ENCODE measurements around the gene FNDC5.

GRCh38 chr1:32817815-32818786, 52.6 kb downstream of the FNDC5 start:
- TF ChIP-seq, protein P1, sequence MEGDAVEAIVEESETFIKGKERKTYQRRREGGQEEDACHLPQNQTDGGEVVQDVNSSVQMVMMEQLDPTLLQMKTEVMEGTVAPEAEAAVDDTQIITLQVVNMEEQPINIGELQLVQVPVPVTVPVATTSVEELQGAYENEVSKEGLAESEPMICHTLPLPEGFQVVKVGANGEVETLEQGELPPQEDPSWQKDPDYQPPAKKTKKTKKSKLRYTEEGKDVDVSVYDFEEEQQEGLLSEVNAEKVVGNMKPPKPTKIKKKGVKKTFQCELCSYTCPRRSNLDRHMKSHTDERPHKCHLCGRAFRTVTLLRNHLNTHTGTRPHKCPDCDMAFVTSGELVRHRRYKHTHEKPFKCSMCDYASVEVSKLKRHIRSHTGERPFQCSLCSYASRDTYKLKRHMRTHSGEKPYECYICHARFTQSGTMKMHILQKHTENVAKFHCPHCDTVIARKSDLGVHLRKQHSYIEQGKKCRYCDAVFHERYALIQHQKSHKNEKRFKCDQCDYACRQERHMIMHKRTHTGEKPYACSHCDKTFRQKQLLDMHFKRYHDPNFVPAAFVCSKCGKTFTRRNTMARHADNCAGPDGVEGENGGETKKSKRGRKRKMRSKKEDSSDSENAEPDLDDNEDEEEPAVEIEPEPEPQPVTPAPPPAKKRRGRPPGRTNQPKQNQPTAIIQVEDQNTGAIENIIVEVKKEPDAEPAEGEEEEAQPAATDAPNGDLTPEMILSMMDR (IDR thresholded peaks at IDR 0.05; ENCODE audit: insufficient read depth, low read length, poor library complexity, severe bottlenecking): no peak
- no peak for TF ChIP-seq EZH2phosphoT487 (conservative IDR thresholded peaks at IDR 0.05; ENCODE audit: low read length)

Measured in SU-DHL-6 (cell line).